Fibroblast of skin of left quadriceps (primary cell): Measurements from ENCODE around the gene CROCC2.

Source experiments
- DNase-seq, 2 experiments: peaks; one replicate each; pipeline ENCODE4 v3.0.0-alpha.2; 2013; ENCODE audit warnings: low read depth in 2 of 2

CROCC2 gene

DNA sequence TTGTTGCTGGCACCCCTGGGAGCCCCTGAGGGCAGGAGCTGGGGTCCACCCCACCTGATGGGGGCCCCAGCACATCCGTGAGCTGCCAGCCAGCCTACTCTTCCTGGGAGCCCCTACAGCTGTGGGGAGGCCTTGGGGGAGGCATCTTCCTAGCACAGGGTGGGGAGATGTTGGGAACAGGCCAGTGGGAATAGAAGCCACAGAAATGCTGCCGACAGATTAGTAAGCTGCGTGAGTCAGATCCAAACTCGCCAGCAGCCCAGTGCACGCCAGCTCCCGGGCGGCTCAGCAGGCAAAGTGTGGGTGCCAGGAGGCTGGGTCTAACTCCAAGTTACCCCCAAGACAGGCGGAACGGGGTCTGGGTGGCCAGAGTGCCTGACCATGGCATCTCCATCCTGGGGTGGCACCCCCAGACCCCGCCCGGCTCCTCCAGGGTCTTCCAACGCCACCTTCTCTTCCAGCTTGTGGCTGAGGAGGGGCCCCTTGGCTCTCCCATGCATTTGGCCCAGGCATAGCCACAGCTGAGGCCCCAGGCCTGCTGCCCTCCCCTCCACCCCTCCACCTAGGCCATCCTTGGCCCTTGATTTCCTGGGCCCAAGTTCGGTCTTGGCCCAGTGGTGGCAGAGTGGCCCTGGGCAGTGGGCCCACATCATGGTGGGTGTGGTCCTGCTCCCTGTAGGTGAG, 15.3 kb downstream of the CROCC2 start:
- DNase-seq = peak; percentile 90 to 91

DNA sequence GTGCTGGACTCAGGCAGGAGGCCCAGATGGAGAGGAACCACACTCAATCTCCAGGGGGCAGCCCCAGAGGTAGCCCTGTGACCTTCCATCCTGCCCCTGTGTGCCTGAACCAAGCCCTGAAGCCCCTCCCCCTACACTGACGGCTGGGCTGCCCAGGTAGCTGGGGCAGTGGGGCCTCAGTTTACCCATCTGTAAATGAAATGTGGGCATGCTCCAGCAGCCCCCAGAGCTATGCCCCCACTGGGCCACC, 15.8 kb downstream of the CROCC2 start:
- no peak for DNase-seq

DNA sequence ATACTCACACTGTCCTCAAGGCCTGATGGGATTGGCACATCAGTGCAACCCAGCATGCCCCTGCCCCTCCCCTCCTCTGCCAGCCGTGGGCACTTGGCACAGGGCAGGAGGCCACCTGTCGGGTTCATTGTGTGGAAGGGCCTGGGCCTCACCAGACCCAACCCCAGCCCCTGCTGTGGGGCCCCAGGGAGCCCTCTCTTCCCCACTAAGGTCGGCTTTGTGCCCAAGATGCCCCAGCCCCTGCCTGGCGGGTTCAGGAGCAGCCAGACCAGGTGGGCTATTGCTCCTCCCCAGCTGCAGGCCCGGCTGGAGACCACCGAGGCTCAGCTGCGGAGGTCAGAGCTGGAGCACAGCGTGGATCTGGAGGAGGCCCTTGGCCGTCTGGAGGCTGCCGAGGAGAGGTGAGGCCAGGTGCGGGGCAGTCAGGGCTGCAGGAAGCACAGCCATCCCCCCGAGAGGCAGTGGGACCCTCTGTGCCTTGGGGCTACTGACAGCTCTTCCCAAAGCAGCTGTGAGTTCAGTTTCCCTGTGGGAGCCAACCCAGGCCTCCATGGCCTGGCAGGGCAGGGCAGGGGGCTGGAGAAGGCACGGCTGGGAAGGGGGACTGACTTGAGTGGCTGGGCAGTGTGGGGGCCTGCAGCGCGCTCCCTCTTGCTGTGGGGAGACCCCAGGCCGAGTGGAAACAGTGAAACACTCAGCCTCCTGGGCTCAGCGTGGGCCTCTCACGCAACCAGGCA, 16.3 kb downstream of the CROCC2 start:
- no peak for DNase-seq

DNA sequence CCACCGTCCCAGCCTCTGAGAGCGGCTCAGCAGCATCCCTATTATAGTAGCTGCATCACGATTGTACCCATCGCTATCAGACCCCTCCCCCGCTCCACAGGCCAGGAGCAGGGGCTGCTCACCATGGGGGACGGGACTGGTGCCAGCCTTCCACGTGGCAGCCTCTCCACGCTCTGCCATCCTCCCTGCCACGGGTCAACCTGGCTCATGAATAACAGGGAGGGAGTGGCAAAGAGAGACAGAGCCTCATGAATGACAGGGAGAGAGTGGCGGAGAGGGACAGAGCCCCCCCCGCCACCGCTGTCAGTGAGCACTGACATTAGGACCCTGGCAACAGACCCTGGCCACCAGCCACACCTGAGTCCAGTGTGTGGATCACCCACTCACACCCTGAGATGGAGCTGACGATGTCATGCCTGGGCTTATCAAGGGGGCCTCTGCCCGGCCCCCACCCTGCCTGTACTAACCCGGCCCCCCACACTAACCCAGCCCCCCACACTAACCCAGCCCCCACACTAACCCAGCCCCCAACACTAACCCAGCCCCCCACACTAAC, 16.9 kb downstream of the CROCC2 start:
- no peak for DNase-seq

DNA sequence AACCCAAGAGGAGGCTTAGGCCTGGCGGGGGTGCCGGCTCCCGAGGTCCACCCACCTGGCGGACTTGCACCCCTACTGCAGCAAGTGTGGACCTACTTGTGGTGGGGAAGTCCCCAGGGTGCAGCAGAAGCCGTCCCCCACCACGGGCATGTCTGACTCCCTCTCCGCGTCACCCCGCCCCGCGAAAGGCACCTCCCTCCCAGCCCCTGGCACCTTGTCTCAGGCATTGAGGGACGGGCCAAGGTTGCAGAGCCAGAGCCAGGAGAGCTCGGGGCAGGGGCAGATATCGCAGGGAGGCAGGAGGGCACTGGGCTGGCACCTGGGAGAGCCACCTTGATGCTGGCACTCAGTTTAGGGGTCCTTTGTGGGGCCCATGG, 19.0 kb downstream of the CROCC2 start:
- DNase-seq = no peak

DNA sequence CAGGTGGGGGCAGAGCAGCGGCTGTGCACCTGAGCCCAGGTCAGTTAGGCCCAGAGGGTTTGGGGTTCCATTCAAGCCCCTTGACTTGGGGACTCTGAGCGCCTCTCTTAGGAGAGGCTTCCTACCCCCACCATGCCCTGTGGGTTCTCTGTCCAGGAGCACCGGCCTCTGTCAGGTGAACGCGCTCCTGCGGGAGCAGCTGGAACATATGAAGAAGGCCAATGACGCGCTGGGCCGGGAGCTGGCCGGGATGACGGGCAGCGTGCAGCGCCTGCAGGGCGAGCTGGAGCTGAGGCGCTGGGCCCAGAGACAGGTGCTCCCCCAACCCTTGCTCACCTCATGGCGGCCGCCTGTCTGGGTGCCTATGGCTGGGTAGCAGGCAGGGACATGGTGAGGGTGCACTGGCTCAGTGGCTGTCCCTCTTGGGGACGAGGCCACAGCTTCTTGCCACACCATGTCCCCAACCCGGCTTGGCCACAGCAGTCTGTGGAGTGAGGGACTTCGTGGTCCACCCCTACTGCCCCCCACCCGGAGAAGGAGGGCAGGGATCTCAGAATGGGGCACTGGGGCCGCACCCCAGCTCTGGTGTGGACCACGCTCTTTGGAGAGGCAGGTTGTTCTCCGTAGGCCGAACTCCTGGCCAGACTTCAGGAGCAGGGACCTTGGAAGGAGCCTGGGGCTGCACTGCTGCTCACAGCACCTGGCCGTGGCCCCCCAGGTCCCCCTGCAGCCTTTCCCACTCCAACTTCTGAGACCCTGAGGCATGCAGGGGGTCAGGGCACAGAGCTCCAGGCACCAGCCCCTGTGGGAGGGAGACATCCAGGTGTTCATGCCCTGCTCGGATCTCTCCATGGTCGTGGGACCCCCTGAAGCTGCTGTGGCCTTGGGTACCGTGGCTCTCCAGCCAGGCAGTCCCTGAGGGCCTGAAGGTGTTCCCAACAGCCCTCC, 19.7 kb downstream of the CROCC2 start:
- DNase-seq = no peak

DNA sequence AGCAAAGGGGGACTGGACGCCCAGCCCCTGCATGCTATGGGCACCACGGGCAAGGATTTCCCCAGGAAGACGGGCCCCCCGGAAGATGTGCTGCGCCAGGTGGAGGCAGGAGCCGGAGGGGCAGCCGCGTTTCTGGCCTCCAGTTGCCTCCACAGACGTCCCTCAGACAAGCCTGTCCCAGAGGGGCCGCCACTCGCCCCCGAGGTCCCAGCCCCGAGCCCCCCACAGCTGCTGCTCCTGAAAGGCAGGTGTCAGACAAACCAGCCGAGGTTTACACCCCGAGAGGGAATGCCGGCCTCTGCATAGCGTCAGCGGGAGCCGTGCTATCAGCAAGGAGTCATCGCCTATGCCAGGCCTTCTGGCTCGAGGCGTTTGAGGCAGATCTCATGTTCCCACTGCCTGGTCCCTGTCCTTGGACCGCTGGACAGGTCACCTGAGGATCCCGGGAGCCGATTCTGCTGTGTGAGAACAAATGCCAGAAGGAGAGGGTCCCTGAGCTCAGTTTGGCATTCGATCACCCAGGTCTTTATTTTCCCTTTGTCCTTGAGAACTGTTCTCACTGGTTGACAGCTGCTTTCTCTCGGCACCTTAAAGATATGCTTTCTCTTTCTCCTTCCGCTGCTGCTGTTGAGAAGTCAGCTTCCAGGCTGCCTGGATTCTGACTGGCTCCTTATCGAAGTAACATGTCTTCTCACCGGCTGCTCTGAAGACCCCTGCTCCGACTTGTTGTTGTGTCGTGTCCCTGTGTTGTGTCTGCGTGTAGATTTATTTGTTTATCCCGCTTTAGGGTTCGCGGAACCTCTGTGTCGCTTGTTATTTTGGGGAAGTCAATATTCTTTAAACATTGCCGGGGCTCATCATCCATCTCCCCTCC, 20.6 kb downstream of the CROCC2 start:
- no peak for DNase-seq

DNA sequence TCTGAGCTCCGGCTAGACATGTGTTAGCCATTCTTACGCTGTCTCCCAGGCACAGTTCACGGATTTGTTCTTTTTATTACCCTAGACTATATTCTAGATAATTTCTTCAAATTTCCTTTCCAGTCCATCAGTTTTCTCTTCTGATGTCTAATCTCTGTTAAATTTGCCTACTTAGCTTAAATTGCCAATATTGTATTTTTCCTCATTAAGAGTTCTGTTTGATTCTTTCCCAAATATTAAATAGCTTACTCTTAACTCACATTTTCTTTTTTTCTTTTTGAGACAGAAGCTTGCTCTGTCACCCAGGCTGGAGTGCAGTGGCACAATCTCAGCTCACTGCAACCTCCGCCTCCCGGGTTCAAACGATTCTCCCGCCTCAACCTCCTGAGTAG, 21.2 kb downstream of the CROCC2 start:
- no peak for DNase-seq

DNA sequence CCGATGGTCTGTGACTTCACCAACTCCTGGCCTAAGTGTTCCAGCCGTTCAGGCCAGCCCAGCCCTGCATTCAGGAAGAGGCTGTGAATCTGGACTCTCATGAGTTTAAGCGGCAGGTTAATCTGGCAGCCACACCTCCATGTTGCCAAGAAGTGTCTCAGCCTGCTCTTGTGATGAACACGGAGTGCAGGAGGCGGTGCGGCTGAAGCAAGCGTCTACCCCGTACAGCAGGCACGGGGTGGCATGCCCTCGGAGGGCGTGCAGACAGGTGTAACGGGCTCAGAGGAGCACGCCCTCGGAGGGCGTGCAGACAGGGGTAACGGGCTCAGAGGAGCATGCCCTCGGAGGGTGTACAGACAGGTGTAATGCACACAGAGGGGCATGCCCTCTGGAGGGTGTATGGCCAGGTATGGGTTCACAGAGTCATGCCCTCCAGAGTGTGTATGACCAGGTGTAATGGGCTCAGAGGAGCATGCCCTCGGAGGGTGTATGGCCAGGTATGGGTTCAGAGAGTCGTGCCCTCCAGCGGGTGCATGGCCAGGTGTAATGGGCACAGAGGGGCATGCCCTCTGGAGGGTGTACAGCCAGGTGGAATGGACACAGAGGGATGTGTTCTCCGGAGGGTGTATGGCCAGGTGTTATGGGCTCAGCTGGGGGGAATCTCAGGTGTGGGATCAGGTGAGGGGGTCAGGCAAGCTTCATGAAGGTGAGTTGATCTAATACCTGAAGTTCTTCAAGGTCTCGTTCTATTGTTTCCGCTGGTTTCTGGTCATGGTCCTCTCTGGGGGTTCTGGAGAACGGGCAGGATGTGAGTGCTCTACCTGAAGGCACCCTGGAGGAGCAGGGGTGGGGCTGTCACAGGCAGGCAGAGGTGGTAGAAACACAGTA, 22.6 kb downstream of the CROCC2 start:
- no peak for DNase-seq

DNA sequence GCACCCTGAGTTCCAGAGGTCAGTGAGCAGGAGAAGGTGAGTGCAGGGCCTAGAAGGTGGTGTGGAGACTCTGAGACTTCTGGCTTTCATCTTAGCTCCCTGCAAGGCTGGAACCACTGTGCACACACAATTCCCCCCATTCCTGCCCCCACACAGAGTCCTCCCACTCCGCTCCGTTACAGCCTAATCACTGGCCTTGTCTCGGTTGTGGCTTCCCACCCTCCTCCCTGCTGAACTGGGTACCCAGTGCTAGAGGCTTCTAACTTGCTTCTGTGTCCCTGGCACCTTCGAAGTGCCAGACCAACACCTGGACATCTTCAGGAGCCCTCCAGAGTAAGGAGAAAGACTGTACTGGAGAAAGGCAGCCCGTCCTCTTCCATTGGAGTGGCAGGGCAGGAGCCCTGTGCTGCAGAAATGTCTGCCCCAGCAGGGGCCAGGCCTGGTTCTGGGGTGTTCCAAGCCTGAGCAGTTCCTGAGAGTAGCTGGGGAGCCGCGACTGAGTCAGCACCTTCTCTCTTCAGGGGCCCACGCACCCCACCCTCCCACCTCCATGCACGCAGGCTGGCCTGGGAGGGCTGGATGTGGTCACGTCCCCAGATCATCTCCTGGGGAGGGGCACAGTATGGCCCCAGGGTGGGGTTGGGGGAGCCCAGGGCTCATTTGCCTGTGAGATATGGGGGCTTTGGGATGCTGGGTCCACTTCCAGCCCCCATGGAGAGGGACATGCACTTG, 23.4 kb downstream of the CROCC2 start:
- DNase-seq = no peak

DNA sequence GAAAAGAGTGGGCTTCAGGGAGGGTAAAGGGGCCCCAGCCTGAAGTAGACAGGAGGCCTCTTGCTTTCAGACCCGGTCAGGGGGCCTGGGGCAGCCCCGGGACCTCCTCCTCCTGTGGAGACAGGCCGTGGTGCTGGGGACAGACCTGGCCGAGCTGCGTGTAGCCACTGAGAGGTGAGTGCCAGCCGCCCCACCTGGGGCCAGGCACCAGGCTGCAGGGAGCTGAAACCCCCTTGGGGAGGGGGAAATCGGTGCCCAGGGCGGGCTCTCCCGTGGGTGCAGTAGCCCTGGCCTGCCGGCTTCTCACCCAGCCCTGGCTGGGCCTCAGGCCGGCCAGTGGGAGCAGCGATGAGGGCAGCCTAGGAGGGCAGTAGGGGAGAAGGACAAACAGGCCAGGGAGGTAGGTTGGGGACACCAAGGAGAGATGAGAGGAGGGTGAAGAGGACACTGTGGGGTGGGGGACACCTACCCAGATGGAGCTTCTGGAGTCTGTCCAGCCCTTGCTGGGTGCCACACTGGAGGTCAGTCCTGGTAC, 24.0 kb downstream of the CROCC2 start:
- no peak for DNase-seq

DNA sequence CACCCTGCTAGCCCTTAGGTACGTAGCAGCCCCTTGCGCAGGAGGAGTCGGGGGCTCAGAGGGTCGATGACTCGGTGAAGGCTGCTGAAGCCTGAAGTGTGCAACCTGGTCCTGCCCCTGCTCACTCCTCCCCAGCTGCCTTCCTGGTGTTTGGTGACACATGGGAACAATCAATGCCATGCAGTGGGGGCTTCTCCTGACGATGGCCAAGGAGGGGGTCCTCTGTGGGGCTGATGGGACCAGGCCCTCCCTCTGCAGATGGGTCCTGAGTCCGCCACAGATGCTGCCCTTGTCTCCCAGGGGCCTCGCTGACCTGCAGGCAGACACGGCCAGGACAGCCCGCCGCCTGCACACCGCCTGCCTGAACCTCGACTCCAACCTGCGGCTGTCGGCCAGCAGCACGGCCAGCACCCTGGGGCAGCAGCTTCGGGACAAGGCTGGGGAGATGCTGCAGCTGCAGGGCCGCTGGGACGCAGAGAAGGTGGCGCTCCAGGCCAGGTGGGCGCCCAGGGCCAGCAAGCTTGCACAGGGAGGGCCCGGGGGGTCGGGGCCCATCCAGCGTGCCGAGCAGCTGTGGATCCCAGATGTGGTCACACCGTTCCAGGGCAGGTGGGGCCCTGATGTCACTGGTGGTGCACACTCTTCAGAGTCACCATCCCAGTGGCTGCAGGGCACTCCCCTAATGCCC, 24.6 kb downstream of the CROCC2 start:
- no peak for DNase-seq

DNA sequence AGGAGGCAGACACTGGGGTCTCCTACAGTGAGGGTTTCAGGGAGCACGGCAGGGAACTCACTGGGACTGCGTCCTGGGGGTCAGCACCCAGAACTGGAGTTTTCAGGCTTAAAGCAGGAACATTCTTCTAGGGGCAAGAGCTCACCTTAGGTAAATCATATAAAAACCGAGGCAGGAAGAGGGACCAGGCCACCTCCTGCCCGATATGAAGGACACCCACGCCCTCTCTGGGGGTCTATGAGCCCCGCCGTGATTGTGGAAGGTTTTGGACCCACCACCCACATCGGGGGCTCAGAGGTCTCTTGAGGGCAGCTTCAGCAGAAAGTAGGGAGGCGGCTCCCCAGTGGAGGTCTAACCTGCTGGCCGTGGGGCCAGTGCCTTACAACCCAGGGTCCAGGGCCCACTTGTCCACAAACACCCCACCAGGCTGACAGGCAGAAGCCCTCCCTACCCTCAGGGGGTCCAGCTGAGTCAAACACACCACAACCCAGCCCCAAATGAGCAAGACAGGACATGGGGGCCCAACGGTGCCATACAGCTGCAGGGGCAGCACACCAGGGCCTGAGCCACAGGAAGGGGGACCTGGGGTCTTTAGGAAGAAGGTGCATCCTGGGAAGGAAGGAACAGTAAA, 25.3 kb downstream of the CROCC2 start:
- no peak for DNase-seq

DNA sequence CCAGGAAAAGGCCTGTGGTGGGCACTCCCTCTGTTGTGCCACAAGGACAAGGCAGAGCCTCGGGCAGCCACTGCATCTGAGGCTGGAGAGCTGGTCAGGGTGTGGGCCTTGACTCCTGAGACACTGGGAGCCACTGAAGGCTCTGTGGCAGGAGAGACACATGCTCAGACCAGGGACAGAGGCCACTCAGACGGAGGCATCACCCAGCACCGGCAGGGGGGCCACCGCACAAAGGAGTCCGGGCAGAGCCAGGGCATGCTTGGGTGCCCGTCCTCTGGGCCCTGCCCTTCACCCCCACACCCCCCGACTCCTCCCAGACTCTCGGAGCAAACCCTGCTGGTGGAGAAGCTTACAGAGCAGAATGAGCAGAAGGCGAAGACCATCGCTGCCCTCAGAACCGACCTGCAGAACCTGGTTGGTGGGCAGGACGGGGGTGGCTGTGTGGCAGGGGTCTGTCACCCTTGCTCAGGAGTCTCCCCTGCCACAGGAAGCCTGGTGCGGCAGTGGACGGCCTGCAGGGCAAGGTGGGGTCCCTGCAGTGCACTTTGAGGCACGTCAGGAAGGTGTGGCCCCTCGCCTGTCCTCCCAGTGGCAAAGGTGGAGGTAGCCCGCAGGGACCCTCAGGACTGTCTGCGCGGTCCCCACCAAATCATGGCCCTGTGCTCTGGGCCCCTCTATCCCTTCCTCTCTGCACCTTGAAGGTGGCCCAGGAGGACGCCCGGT, 26.0 kb downstream of the CROCC2 start:
- no peak for DNase-seq

DNA sequence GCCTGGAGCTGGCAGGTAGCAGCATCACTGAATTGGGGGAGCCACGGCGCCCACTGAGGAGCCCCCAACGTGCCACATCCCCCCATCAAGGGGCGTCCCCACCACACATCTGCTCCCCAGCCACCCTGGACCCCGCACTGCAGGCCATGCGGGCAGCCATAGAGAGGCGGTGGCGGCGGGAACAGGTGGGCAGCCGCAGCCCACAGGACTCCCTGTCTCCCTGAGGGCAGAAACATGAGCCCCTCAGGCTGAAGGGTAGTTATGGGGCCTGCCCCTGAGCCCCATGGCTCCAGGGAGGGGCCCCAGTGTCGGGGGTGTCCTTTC, 26.6 kb downstream of the CROCC2 start:
- no peak for DNase-seq

DNA sequence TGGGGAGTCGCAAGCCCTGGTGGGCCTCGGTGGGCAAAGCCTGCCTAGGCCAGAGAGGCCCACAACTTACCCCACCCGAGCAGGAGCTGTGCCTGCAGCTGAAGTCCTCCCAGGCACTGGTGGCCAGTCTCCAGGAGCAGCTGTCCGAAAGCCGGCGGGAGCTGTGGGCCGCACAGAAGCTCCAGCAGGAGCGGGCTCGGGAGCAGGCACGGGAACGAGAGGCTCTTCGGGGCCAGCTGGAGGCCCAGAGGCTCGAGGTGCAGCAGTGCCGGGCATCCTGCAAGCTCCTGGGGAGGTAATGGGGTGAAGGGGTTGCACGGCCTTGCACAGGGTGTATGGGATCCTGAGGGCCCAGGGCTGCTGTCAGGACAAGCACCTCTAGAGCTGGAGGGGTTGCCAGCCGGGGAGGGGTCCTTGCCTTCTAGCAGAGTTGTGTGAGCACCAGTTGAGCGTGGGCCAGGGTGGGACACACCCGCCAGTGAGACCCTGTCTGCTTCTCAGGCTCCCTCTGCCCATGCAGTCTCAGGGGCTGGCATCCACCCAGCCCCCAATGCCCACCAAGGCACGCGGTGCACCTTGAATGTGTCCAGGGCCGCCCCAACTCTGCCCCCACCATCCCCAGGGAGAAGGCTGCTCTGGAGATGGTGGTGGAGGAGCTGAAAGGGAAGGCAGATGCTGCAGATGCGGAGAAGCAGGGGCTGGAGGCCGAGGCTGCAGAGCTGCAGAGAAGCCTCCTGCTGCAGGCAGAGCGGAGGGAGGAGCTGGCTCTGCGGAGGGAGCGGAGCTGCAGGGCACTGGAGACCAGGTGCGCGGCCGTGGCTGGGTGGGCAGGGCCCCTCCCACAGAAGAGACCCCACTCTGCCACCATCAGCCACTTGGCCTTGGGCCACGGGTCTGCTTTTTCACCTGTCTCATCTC, 27.2 kb downstream of the CROCC2 start:
- DNase-seq = no peak
